Naive thymus-derived CD4-positive, alpha-beta T cell (primary cell): ENCODE data around the gene IFT20. TPM values are rescaled to one million over a fixed set of nuclear protein-coding genes. Genes with fewer than 3 reads are reported as not detected.
A peak's percentile ranks its signal among the peaks of the same experiment; 100 is the strongest.

Experiments
- ATAC-seq: fragments of 150-1000 bp; cut with Tn5 transposase; 2 replicates; pipeline ENCODE4 v1.10.0; 2021; ENCODE audit warnings: mild to moderate bottlenecking, moderate library complexity
- CTCF ChIA-PET: fragments of 350-600 bp; sonication (Branson Sonifier 250); formaldehyde crosslinking; loops from one replicate; lab custom pipeline; 2021; ENCODE audit warnings: antibody characterized with exemption; lab: Charles Lee
- POLR2A ChIA-PET: fragments of 350-600 bp; sonication (Branson Sonifier 250); formaldehyde crosslinking; loops from one replicate; lab custom pipeline; 2021; ENCODE audit warnings: antibody characterized with exemption, inconsistent platforms; lab: Charles Lee
- DNase-seq, 9 donors: peaks; one replicate each; pipeline versions ENCODE4 v3.0.0 to v3.0.0-alpha.2; 2020 to 2022; ENCODE audit warnings: mixed read lengths in 1 of 9
- H3K27ac ChIP-seq: one replicate; pipeline ENCODE4 v1.7.0; 2013; ENCODE audit warnings: mild to moderate bottlenecking, low read depth, low read length, moderate library complexity
- H3K27me3 ChIP-seq, 2 donors: one replicate each; pipeline ENCODE4 v1.7.0; 2013; ENCODE audit warnings: low read length in 2 of 2, mild to moderate bottlenecking in 2 of 2, moderate library complexity in 2 of 2; ENCODE audit not compliant: control insufficient read depth in 2 of 2, insufficient read depth in 2 of 2
- H3K36me3 ChIP-seq, 3 experiments: 1 replicate in 2 of 3; 2 replicates in 1 of 3; pipeline ENCODE4 v1.7.0; 2013; ENCODE audit warnings: low read length in 3 of 3, mild to moderate bottlenecking in 3 of 3, moderate library complexity in 1 of 3; ENCODE audit not compliant: insufficient read depth in 3 of 3, control insufficient read depth in 2 of 3
- H3K4me1 ChIP-seq, 2 donors: one replicate each; pipeline ENCODE4 v1.7.0; 2013; ENCODE audit warnings: low read length in 2 of 2, mild to moderate bottlenecking in 2 of 2, moderate library complexity in 1 of 2; ENCODE audit not compliant: control insufficient read depth in 2 of 2, insufficient read depth in 2 of 2
- H3K4me3 ChIP-seq: 2 replicates; pipeline ENCODE4 v1.7.0; 2013; ENCODE audit warnings: mild to moderate bottlenecking, low read length
- H3K9me3 ChIP-seq, 3 experiments: 1 replicate in 2 of 3; 2 replicates in 1 of 3; pipeline ENCODE4 v1.7.0; 2013; ENCODE audit warnings: low read length in 3 of 3; ENCODE audit not compliant: control insufficient read depth in 2 of 3
- H3K27ac Mint-ChIP-seq, 9 donors: one replicate each; pipeline ENCODE4 v1.8.0; 2020 to 2022; ENCODE audit warnings: mixed read lengths in 9 of 9, mild to moderate bottlenecking in 8 of 9, moderate library complexity in 5 of 9, inconsistent platforms in 2 of 9
- H3K27me3 Mint-ChIP-seq, 5 donors: one replicate each; pipeline ENCODE4 v1.8.0; 2021 to 2022; ENCODE audit warnings: mixed read lengths in 5 of 5, mild to moderate bottlenecking in 1 of 5
- H3K36me3 Mint-ChIP-seq, 5 donors: one replicate each; pipeline ENCODE4 v1.8.0; 2020 to 2022; ENCODE audit warnings: mixed read lengths in 5 of 5, mild to moderate bottlenecking in 3 of 5, inconsistent platforms in 1 of 5
- H3K4me1 Mint-ChIP-seq, 7 donors: one replicate each; pipeline ENCODE4 v1.8.0; 2020 to 2022; ENCODE audit warnings: mixed read lengths in 7 of 7, mild to moderate bottlenecking in 3 of 7, inconsistent platforms in 1 of 7
- H3K4me3 Mint-ChIP-seq, 10 donors: one replicate each; pipeline ENCODE4 v1.8.0; 2020 to 2022; ENCODE audit warnings: mild to moderate bottlenecking in 10 of 10, mixed read lengths in 10 of 10, moderate library complexity in 6 of 10, inconsistent platforms in 2 of 10
- H3K9me3 Mint-ChIP-seq, 11 donors: one replicate each; pipeline ENCODE4 v1.8.0; 2020 to 2022; ENCODE audit warnings: mixed read lengths in 11 of 11, mild to moderate bottlenecking in 4 of 11, inconsistent platforms in 1 of 11, moderate library complexity in 1 of 11
- intact Hi-C, 2 donors: fragments of 100-400 bp; cut with micrococcal nuclease; formaldehyde crosslinking; loops; one replicate each; pipeline ENCODE4 v1.15.1; 2023
- polyA plus RNA-seq, 2 donors: library from polyadenylated mRNA; unstranded; fragments of 300-500 nt; fragmentation: Illumina TruSeq; gene quantifications; one replicate each; pipeline ENCODE4 v1.2.3, GENCODE V29; 2021
- total RNA-seq, 6 experiments: library from RNA in 5 of 6; stranded (reverse) in 5 of 6; gene quantifications; 1 replicate in 5 of 6; 2 replicates in 1 of 6; pipeline ENCODE4 v1.2.3 and lab custom pipeline; 2021 to 2026

Gene IFT20
- total and polyA plus RNA-seq, 7 experiments from 2014 or later = 24.7 to 56.2 (median 44.5) TPM

GRCh38 chr17:28370035-28370743, 34.9 kb upstream of the IFT20 start, which contains the start of gene VTN:
VTN (minus strand) TSS chr17:28370307; CDS start chr17:28370203, 104 bp downstream.
- no peaks in the 10 kb centered on the region for H3K27me3 Mint-ChIP-seq
- peaks cover 0 to 5% (median 0%) of the 10 kb centered on the region in 3 experiments for H3K36me3 ChIP-seq
- ChIA-PET POLR2A (interaction anchor here (0.5 to 3.3 kb wide), 2 partner anchors 12 to 230 kb away, joined by 3 to 17 read pairs; partner anchors contain the start of gene POLDIP2), CTCF (interaction anchor here (0.7 to 1.0 kb wide), 2 partner anchors 46 to 66 kb away, joined by 3 to 4 read pairs; no protein-coding TSS in a partner anchor)
- H3K27ac ChIP-seq = peak within 1 kb of the TSS; percentile 88
- H3K9me3 ChIP-seq = no peaks in the 10 kb centered on the region
- no peaks in the 10 kb centered on the region for H3K9me3 Mint-ChIP-seq
- peaks cover 9 to 11% of the 10 kb centered on the region in 2 donors for H3K4me1 ChIP-seq
- DNase-seq (no peak), ATAC-seq (no peak)
- H3K4me3 Mint-ChIP-seq = peak within 1 kb of the TSS; percentile 88 to 98 (median 94)
- H3K27me3 ChIP-seq = no peaks in the 10 kb centered on the region
- intact Hi-C loops = loop anchor here (2.0 to 10.0 kb wide), 4 partner anchors 37 to 205 kb away; partner anchors contain the start of genes ALDOC (in 1 of the 2), PIGS (in 1 of the 2), SLC46A1 (in 1 of the 2) and UNC119 (in 1 of the 2)
- peaks cover 10 to 25% (median 18%) of the 10 kb centered on the region in 7 donors for H3K4me1 Mint-ChIP-seq
- peak within 1 kb of the TSS; percentile 66 to 97 (median 93) for H3K27ac Mint-ChIP-seq
- H3K36me3 Mint-ChIP-seq = peaks cover 0 to 4% (median 0%) of the 10 kb centered on the region in 5 donors
- H3K4me3 ChIP-seq = peak within 1 kb of the TSS; percentile 78

DNA sequence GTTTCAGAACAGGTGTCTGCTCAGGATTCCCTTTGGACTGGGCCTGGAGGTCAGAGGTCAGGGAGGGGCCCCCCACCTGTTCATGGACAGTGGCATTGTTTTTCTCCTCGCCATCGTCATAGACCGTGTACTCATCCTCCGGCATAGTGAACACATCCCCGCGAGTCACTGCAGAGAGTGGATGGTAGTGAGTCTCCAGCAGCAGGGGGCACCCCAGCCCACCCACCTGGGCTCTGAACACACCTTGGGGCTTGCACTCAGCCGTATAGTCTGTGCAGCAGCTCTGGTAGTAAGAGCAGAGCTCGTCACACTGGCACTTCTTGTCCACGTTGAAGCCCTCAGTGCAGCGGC, 34.4 kb upstream of the IFT20 start:
- Histone ChIP-seq H3K27me3 (no peaks in the 10 kb centered on the region), H3K27ac (no peak overlapping the region), H3K36me3 (peaks cover 0 to 9% (median 0%) of the 10 kb centered on the region in 3 experiments), H3K4me1 (peaks cover 9 to 11% of the 10 kb centered on the region in 2 donors), H3K9me3 (no peaks in the 10 kb centered on the region), H3K4me3 (no peak overlapping the region)
- Mint-ChIP-seq H3K9me3 (no peaks in the 10 kb centered on the region), H3K36me3 (peaks cover 0 to 2% (median 0%) of the 10 kb centered on the region in 5 donors), H3K27me3 (no peaks in the 10 kb centered on the region), H3K4me1 (peaks cover 10 to 21% (median 18%) of the 10 kb centered on the region in 7 donors), H3K27ac (peak overlapping the region in 6 of 9 donors; percentile 12 to 97 (median 55)), H3K4me3 (peak overlapping the region in 1 of 10 donors; percentile 96)
- DNase-seq (no peak), ATAC-seq (no peak)
- intact Hi-C loops = loop anchor here (2.0 to 10.0 kb wide), 4 partner anchors 38 to 205 kb away; partner anchors contain the start of genes ALDOC (in 1 of the 2), PIGS (in 1 of the 2), SLC46A1 (in 1 of the 2) and UNC119 (in 1 of the 2)
- ChIA-PET POLR2A (interaction anchor here (0.8 to 3.3 kb wide), 2 partner anchors 12 kb away, joined by 5 to 17 read pairs; partner anchors contain the start of gene POLDIP2), CTCF (interaction anchor here (1.0 kb wide), 1 partner anchor 47 kb away, joined by 4 read pairs; no protein-coding TSS in a partner anchor)

DNA sequence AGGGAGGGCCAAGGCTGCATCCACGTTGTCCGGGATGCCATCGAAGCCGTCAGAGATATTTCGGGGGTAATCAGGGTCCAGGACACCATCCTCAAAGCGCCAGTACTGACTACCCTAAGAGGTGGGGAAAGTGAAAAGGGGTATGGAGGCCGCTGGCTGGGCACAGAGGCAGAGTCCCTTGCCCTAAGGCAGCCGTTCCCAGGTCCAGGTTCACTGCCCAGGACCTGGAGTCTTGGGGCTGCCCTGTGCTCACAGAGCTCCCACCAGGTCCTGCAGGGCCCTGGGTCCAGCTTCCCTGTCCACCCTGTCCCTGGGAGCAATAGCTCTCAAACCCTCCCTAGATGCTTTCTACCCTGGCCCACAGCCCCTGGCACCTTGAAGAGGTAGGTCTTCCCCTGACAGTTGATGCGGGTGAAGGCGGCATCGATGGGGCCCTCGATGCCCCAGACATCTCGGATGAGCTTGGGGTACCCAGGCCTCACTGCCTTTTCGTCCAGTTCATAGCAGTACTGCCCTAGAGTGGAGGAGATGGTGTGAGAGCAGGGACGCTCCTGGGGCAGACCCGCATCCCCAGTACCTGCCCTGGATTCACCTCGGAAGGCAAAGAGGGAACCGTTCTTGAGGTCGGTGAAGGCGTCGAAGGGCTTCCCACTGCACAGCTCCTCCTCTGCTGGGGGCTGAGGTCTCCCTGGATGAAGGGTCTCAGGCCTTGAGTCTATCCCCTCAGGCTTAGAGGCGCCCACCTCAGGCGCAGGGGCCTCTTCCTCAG, 33.8 kb upstream of the IFT20 start:
- peaks cover 9 to 11% of the 10 kb centered on the region in 2 donors for H3K4me1 ChIP-seq
- no peak for ATAC-seq
- peaks cover 0 to 14% (median 0%) of the 10 kb centered on the region in 3 experiments for H3K36me3 ChIP-seq
- Mint-ChIP-seq H3K27me3 (no peaks in the 10 kb centered on the region), H3K4me3 (peak overlapping the region in 1 of 10 donors; percentile 20), H3K4me1 (peaks cover 10 to 21% (median 18%) of the 10 kb centered on the region in 7 donors), H3K36me3 (peaks cover 0 to 2% (median 0%) of the 10 kb centered on the region in 5 donors), H3K27ac (peak overlapping the region in 3 of 9 donors; percentile 32 to 51 (median 34)), H3K9me3 (no peaks in the 10 kb centered on the region)
- CTCF ChIA-PET = no interaction called here
- no peak overlapping the region for H3K4me3 ChIP-seq
- no peak overlapping the region for H3K27ac ChIP-seq
- H3K27me3 ChIP-seq = no peaks in the 10 kb centered on the region
- no peak for DNase-seq
- POLR2A ChIA-PET = interaction anchor here (0.8 kb wide), 1 partner anchor 12 kb away, joined by 5 read pairs; the partner anchor contains the start of gene POLDIP2
- no peaks in the 10 kb centered on the region for H3K9me3 ChIP-seq
- intact Hi-C loops = no loop called here

DNA sequence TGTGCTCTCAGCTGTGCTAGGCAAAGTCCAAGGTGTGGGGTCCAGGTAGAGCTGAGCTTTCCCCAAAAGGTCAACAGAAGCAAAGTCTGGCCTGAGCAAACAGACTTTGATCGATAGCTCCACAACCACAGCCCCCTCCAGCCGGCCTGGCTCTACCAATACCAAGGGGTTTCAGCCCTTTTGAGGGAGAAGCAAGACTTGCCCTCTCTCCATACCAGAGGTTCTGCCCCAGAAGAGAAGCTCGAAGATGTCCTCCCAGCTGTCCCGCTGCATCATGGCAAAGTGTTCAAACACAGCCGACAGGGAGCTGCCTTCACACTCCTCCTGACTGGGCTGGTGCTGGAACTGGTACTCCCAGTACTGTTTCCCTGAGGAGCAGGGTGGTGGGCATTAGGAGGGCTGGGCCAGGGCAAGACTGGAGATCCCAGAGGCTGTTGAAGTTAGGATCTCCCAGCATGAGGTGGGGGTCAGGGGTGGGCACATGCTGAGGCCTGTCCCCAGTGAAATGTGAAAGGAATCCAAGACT, 33.1 kb upstream of the IFT20 start:
- Mint-ChIP-seq H3K4me1 (peaks cover 10 to 17% (median 14%) of the 10 kb centered on the region in 7 donors), H3K27me3 (no peaks in the 10 kb centered on the region), H3K36me3 (peaks cover 0 to 3% (median 0%) of the 10 kb centered on the region in 5 donors), H3K9me3 (no peaks in the 10 kb centered on the region), H3K4me3 (no peak overlapping the region), H3K27ac (peak overlapping the region in 1 of 9 donors; percentile 43)
- peaks cover 0 to 22% (median 0%) of the 10 kb centered on the region in 3 experiments for H3K36me3 ChIP-seq
- no peak overlapping the region for H3K4me3 ChIP-seq
- H3K27me3 ChIP-seq = no peaks in the 10 kb centered on the region
- DNase-seq = no peak
- POLR2A ChIA-PET = no interaction called here
- no peak for ATAC-seq
- H3K4me1 ChIP-seq = peaks cover 9 to 11% of the 10 kb centered on the region in 2 donors
- CTCF ChIA-PET = no interaction called here
- no peaks in the 10 kb centered on the region for H3K9me3 ChIP-seq
- no peak overlapping the region for H3K27ac ChIP-seq
- intact Hi-C loops = no loop called here

- ATAC-seq = no peak
- DNase-seq = no peak
- H3K36me3 Mint-ChIP-seq = peaks cover 0 to 4% (median 0%) of the 10 kb centered on the region in 5 donors
- POLR2A ChIA-PET = interaction anchor here (1.3 kb wide), 1 partner anchor 19 kb away, joined by 3 read pairs; no protein-coding TSS in a partner anchor
- no peak overlapping the region for H3K27ac Mint-ChIP-seq
- Histone ChIP-seq H3K36me3 (peaks cover 0 to 27% (median under 1%) of the 10 kb centered on the region in 3 experiments), H3K4me3 (no peak overlapping the region), H3K4me1 (peaks cover 4 to 5% of the 10 kb centered on the region in 2 donors), H3K27me3 (no peaks in the 10 kb centered on the region), H3K9me3 (no peaks in the 10 kb centered on the region), H3K27ac (no peak overlapping the region)
- no peaks in the 10 kb centered on the region for H3K9me3 Mint-ChIP-seq
- CTCF ChIA-PET = no interaction called here
- H3K27me3 Mint-ChIP-seq = no peaks in the 10 kb centered on the region
- intact Hi-C loops = no loop called here
- peaks cover 6 to 11% (median 8%) of the 10 kb centered on the region in 7 donors for H3K4me1 Mint-ChIP-seq
- peak overlapping the region in 2 of 10 donors; percentile 21 to 48 for H3K4me3 Mint-ChIP-seq
These were observed 32.5 kb upstream of the IFT20 start for GRCh38 chr17:28367641-28368305.
